HG02642 (cell line): ENCODE results near the gene DPT.

Source experiments
- ATAC-seq: cut with Tn5 transposase; IDR thresholded peaks from one replicate; pipeline ENCODE4 v1.9.1; 2021; ENCODE audit warnings: mild to moderate bottlenecking; ENCODE audit not compliant: unreplicated experiment, poor library complexity

Gene DPT

DNA sequence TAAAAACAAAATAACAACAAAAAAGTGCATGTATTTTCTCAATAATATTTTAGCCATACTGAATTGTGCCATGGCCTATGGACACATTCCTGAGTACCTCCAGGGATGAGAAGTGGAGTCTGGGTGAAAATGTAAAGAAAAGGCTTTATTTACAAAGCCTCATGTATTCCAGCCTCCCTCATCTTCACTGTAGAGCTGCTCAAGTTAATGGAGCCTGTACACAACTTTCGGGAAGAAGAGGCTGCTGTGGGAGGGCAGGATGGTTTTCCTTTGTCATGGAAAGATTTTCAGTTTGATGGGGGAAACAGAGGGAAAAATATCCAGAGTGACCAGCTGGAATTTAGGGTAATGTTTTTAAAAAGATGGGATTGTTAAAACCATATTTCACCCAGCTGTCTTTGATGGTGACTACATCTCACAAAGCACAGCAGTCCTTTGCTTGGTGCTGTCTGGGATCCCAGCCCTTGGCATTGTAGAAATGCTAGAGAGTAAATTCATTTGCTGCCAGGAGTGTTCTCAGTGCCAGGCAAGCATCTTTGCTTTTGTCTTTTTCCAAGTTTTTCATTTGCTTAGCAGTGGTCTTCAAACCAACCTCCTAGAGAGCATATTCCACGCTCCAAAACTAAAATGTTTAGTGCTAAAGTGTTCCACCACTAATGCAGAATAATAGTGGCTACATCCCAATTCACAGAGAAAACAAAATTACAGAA is 54.9 kb downstream of the DPT start:
- ATAC-seq = no peak

DNA sequence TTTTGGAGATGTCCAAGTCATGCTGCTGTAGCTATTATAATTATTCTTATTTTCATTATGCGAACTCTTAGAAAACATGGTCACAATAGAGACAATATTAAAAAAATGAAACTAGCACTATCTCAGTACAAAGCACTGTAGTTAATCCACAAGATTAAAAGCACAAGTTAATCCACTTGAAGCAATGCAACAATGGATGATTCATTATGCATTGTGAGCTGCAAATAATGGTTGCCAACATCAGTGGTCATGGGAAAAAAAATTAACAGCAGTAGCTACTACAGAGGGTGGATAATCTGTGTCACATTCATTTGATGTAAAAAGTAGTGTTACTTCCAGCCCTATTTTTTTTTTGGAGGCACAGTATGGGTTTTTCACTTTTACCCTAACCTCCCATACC is 56.7 kb downstream of the DPT start:
- no peak for ATAC-seq

DNA sequence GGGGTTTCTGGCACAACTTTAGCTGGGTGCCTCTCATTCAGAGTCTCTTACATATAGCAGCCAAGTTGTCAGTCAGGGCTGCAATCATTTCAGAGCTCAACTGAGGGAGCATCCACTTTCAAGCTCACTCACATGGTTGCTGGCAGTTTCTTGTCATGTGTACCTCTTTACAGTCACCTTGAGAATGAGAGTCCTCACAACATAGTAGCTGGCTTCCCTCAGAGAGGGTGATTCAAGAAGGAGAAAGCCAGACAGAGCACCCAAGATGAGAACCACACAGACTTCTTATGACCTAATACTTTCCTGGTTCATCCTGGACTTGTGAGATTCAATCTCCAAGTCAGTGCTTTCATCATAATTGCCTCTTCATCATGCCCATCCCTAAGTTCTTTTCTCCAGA is 57.2 kb downstream of the DPT start:
- no peak for ATAC-seq

DNA sequence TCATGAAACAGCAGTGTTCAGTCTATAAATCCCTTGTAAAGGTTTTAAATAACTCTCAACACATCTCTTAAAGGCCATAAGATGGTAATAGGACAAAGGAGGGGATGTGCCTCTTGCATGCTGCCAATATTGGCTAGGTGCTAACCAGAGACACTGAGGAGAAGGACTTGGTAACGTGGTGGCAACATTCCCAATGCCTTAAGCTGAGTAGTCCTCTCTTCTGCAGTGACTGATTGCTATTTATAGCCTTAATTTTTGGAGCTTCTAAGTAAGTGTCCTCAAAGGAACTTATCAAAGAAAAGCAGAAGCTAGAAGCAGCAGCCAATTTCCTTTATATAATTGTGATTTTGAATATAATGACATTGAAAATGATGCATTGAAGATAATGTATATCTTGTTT is 63.0 kb downstream of the DPT start:
- no peak for ATAC-seq

DNA sequence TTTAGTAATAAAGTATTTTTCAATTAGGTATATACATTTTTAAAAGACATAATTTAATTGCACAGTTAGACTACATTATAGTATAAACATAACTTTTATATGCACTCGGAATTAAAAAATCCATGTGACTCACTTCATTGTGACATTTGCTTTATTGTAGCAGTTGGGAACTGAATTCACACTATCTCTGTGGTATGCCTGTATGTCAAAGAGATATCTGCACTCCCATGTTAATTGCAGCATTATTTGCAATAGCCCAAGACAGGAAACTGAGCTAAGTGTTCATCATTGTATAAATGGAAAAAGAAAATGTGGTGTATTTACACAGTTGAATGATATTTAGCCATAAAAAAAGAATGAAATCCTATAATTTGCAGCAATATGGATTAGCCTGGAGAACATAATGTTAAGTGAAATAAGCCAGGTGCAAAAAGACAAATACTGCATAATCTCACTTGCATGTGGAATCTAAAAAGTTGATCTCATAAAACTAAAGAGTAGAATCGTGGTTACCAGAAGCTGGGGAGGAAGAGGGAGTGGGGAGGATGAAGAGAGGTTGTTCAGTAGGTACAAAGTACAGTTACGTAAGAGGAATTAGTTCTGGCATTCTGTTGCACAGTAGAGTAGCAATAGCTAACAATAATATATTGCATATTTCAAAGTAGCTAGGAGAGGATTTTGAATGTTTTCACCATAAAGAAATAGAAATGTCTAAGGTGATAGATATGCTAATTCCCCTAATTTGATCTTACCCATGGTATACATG is 64.8 kb downstream of the DPT start:
- ATAC-seq = no peak

DNA sequence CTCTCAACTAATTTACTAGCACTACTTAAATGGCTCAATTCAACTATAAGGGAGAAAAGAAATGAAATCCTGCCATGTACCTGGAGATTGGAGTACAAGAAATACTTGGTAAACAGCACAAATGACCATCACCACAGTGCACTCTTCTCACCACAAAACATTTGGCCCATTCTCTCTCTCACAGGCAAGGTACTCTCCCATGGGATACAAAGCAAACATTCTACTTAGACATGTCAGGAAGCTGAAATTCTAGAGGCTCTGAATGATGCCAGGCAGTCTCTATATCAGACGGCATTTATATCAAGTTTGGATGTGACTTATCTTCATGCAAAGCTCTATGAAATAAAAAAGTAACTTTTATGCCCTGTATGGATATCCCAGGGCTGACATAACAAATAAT is 72.5 kb downstream of the DPT start:
- no peak for ATAC-seq

DNA sequence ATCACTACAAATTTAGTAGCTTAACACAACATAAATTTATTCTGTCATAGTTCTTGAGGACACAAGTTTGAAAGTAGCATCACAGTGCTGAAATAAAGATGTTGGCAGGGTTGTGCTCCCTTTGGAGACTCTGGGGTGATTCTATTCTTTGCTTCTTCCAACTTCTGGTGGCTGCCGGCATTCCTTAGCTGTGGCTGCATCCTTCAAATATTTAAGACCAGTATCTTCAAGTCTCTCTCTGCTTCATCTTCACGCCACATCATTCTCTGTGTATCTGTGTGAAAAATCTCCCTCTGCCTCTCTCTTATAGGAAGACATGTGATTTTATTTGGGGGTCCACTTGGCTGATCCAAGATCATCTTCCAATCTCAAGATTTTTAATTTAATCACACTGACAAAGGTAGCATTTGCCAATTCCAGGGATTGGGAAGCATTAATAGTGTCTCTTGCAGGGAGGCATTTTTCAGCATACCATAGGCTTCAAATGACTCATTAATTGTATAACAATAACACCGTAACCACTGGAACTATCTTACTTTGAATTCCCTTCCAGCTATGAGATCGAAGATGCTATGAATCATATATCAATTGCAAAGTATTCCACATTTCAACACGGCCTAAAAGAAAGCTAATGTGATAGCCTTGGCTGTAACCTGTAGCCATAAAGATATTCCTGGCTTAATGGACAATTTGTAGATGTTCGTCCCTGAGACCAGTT is 74.6 kb downstream of the DPT start:
- no peak for ATAC-seq

DNA sequence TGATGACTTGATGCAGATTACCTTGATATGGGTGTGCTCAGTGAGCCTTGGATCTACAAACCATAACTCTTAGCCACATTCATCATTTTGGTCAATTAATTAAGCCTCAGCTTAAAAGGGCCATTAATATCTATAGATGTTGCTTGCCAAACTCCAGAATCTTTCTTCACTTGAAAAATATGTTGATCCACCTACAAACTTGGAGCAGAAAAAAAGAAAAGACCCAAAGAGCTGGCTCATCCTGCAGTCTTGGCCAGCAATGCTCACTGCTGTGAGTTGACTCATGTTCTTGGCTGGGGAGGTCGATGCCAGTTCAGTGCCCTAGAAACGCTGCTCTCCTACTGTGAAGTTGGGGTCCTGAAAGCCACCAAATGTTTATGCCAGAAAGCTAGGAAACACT is 75.4 kb downstream of the DPT start:
- no peak for ATAC-seq

DNA sequence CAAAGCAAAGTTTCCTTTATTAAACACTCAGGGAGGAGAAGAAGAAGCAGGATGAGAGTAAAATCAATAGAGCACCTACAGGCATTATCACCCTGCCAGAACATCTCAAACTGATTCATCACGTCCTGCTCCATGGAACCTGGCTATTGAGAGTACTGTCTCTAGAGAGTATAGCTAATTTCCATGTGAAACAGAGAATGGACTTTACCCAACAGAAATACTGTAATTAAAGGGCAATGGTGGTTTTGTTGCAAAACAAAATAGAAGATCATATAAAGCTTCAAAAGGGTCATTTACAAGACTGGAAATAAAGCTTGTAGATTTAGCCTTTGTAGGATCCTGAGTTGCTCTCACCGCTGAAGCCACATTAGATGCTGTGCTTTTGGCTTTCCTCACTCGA is 83.3 kb downstream of the DPT start:
- ATAC-seq = no peak
